Activated CD4-positive, alpha-beta T cell treated with anti-CD3 and anti-CD28 coated beads, Interleukin-2, amount 50 U/mL, for 48 hours (primary cell): ENCODE results near the gene PRKG1.
"Not testable (repeated sequence)": the region's sequence is repeated elsewhere in the genome, so short reads cannot be mapped to it uniquely, and the experiment has no call there.

Experiments
- DNase-seq, 2 experiments: peaks; one replicate each; pipeline ENCODE4 v3.0.0-alpha.2; 2020

PRKG1 gene

DNA sequence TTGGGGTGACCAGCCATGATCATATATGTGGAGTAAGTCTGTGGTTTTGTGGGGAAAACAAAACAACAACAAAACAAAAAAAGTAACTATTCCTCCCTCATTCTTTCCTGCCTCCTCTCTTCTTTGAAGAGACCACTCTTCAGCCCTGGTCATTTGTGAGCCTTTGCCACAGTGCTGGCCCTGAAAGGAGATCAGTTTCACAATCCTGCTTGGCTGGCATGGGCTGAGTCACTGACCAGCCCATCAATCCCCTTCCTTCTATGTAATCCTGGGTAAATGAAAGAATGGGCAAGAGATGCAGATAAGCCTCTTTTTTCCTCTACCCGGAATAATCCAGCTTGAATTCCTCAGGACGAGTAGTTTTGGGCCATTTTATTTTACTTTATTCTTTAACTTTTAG is 611.5 kb downstream of the PRKG1 start:
- DNase-seq: no peak

DNA sequence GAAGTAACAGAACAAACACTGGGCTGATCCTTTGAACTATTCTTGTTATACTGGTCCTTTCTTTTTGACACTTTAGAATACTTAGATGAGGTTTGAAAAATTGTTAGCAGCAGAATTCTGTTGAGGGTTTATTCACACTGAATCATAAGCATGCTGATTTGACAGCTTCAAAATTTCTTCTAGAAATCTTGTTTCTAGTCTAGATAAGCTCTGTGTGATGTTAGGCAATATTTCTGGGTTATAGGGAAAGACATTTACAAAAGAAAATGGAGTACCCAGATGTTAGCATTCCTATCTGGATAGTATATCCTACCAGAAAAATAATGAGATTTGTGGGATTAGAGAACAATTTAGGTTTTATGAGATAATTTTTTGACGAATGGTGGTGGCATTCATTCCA is 613.0 kb downstream of the PRKG1 start:
- DNase-seq: no peak

- not testable (repeated sequence) for DNase-seq
Observed at GRCh38 chr10:51688826-51689225, 614.5 kb downstream of the PRKG1 start.

- DNase-seq: no peak
Observed at GRCh38 chr10:51689536-51689935, 615.2 kb downstream of the PRKG1 start.

DNA sequence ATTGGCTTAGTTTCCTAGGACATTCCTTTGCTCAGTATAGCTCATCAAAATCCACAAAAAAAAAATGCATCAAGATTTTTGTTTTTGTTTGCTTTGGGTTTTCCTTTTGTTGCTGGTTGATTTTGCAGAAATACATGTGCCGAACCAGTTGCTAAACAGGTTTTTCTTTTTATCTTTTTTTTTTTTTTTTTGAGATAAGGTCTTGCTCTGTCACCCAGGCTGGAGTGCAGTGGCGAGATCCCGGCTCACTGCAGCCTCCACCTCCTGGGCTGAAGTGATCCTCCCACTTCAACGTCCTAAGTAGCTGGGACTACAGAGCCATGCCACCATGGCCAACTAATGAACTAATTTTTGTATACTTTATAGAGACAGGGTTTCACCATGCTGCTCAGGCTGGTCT is 616.8 kb downstream of the PRKG1 start:
- no peak for DNase-seq

DNA sequence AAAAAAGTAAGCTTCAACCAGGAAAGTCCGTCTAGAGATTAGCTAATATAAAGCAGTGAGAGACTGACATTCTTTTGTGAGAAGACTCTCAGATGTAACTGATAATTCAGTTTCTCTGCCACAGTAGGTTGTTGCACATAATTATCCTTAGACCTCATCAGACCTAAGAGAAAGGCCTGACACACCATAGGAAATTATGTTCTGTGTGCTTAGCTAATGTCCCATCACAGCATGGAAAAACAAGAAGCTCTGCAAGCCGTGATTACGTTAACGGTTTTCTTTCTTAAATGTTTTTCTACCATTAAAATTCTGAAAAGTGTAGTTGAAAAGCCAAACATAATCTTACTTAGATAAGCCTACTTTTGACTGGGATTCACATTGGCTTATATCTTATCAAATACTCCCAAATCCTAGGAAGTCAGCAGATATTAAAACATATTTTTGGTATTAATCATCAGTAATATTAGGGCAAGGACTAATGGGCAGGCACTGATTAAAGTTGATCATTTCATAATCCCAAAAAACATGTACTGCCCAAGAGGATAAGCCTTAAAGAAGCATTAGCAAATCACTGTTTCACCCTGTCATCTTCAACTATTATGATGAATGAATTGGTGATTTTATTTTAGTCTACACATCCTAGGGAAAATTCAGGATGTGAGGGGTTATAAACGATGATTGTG is 619.9 kb downstream of the PRKG1 start:
- DNase-seq: no peak

GRCh38 chr10:51696251-51696650 is 622.0 kb downstream of the PRKG1 start:
- no peak for DNase-seq

DNA sequence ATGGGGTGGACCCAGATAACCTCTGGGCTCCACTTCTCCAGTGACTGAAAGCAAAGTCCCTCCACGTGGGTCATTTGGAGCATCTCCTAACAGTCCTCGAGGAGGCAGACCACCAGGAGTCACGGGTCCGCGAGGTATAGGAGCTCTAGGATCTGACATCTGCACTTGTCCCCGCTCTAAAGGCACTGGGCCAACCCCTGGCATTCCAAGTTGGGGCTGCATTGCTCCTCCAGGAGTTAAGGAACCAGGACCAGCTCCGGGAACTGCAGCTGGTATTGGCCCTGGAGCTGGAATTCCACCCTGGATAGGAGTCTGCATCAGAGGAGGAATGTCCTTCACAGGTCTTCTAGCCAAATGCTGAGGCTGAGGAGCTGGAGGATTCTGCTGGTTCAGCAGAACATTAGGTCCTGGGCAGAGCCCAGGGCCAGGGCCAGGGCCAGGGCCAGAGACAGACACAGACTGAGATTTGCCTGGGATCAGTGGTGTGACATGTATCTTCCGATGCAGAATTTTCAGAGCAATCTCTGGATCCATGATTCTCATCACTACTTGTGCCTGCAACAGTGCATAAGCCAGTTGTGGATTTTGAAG is 624.3 kb downstream of the PRKG1 start:
- DNase-seq: no peak

DNA sequence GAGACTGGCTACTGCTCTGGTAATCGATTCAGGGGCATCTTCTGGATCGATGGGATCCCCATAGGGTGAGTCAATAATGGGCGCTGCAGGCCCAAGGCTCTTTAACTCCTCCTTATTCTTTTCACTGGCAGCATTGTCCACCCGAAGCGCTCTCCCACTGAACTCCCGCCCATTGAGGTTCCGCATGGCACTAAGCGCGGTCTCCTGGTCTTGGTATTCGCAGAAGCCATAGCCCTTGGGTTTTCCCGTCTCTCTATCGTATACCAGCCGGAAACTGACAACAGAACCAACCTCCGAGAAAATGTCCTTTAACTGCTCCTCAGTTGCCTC is 624.8 kb downstream of the PRKG1 start:
- DNase-seq: no peak

DNA sequence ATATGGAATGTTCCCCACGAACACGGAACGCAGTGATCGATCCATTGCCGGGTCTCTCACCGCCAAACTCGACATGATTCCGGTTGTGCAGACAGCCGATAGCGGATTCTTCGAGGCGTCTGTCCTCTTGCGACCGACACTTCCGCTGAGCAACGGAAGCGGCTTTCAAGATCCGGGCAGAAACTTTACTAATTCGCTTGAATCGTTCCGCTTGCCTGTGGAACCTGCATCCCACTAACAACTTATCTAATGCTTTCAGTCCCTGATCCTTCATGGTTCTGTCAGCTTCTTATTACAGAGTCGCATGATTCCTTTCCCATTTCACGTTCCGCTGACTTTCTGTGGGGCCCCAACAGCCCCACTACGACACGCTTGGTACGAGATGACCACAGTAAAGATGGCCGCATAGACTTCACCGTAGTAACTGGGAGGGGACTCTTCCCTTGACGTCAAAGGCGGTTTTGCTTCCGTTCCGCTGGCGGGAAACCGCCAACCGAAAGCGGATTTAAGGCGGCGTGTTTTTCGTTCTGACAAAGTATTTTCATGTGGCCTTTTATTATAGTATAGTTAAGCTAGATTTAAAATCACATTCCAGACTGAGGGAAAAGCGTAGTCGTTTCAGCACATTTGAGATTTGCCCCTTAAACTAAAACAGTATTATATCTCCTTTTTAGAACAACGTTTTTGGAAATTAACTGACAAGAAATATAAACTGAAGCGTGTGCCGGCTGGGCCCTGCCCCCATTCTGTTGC is 625.4 kb downstream of the PRKG1 start, which contains the start of gene CSTF2T:
CSTF2T (minus strand) TSS at position 121 of the 753 bp plus-strand sequence; CDS start at position 75, 46 bp downstream.
- DNase-seq: peak; percentile 86 to 88

DNA sequence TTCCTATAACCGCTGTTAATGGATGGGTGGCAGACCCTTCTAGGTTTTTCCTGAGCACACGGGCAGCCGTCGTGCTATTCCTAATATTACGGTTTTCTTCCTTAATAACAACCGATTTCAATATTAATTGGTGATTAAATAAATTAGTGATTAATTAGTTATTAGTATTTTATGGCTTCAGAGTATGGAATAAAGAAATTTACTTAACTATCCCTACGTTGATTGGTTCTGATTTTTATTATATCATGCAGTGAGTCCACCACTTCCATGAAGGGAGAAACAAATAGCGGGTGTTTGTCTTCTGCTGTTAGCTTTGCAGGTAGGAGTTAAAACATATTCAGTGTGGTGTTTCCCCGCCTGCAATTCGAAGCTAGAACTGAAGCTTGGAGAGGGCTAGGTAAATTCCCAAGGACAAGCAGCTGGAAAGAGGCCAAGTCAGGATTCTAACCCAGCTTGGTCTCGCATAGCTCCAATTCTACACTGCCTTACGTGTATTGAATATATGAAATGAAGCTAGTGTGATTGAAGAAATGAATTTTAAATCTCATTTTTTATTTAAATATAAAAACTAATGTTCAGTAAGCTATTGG is 626.0 kb downstream of the PRKG1 start:
- peak; percentile 11 to 35 for DNase-seq

DNA sequence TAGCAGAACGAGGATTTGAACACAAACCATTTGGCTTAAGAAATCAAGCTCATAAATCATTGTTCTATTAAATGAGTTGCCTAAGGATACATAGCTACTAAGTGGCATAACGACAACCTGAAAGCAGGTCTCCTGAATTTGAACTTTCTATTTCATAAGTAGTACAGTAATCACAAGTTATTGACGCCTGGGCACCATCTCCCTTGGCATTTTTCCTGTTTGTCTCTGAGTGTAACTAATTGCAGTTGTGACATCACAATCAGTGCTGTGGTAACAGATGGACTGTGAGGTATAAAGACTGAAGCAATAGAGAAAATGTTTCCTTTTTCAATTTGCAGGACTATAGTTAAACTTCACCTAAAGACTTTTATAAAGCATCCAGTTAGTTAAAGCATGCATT is 631.5 kb downstream of the PRKG1 start:
- no peak for DNase-seq

DNA sequence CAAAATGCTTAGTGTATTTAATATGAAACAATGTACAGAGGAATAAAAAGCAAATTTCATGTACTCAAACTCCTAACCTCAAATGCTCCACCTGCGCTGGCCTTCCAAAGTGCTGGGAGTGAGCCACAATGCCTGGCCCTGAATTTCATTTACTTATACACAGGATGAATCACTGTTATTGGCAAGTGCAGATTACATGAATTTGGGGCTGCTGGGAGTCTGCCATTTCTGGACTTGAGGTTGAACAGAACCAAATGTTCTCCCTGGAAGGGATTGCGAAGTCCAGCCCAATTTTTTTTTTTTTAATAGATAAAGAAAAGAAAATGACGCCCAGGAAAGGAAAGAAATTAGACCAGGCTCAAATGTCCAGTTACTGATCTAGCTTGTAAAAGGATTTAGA is 631.9 kb downstream of the PRKG1 start:
- no peak for DNase-seq

DNA sequence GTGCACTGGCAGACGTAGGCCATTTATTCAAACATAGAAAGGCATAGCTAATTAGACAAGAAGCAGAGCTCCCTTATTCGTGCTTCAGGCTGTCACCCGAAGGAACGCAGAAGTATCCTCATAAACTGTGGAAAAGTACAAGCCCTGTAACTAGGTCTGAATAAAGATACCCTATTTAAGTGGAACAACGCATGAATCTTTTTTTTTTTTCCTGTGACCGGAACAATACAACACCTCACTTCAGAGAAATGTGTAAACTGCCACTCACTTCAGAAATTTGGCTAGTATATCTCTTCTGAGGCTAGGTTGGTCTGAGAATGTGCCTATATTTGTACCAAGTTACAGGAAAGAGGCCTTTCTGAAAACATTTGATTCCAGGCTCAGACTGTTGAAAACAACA is 633.1 kb downstream of the PRKG1 start:
- DNase-seq: no peak

- DNase-seq: no peak
Observed at GRCh38 chr10:51707821-51708424, 633.6 kb downstream of the PRKG1 start.

GRCh38 chr10:51708609-51709008 is 634.3 kb downstream of the PRKG1 start:
- no peak for DNase-seq

DNA sequence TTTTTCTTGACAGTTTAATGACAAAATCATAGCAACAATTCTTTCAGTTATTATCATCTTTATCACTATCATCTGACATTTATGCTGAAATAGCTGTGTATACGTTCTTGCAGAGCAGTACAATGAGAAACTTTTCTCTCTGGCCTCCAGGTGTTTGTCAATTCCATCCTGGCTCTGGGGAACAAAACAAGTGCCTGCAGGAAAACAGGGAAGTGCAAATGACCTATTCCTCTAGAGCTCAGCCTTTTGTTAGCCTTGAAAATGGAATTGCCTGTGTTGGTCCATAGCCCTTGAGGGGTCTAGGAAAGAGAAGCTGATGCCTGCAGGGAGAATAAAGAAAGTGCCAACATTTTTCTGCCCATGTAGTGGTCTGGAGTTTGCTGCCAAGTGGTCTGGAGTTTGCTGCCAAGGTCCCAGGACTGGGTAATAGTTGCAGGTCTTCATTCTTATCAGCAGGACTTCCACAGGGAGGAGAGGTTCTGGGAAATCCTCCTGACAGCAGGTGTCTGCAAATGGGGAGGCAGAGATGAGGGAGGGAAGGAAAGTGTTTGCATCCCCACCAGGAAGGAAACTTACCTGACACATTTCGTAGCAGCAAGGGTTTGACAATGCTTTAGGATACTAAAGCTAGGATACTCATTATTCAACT is 635.2 kb downstream of the PRKG1 start:
- DNase-seq: no peak

DNA sequence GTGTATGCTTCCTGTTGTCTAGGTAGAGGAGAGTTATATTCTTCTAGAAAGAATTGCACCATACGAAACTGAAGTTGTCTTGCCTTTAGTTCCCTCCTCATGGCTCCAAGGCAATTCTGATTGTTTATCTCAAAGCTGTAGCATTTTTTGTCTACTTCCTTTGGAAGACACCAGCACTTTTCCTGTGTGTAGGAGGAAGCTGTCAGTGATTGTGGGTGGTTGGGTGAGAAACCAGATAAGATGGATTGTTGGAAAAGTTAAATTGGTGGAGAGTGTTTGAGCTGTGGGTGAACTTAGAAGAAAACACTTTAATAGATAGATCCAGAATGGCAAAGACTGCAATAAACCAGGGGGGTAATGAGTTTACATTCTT is 637.2 kb downstream of the PRKG1 start:
- DNase-seq: no peak

- no peak for DNase-seq
Observed at GRCh38 chr10:51716981-51717380, 642.7 kb downstream of the PRKG1 start.

GRCh38 chr10:51718804-51719291 is 644.6 kb downstream of the PRKG1 start:
- no peak for DNase-seq

GRCh38 chr10:51724038-51724437 is 649.8 kb downstream of the PRKG1 start:
- DNase-seq: no peak

GRCh38 chr10:51729822-51730555 is 655.7 kb downstream of the PRKG1 start:
- no peak for DNase-seq
